Natural killer cell treated with Interleukin-12 subunit alpha and Interleukin-12 subunit beta and Interleukin-15 and Interleukin-18, amount 100 ng/mL, for 72 hours (primary cell): ENCODE results near the gene CETP. TPM values are rescaled to one million over a fixed set of nuclear protein-coding genes. Genes with fewer than 3 reads are reported as not detected.
"Not testable (repeated sequence)": the region's sequence is repeated elsewhere in the genome, so short reads cannot be mapped to it uniquely, and the experiment has no call there.

Experiments used
- ATAC-seq, 2 donors: fragments of 150-1000 bp; cut with Tn5 transposase in 1 of 2; sonication (Bioruptor Pico), chemical (Tn5 transposase) in 1 of 2; 2 replicates each; pipeline ENCODE4 v1.10.0; 2021
- DNase-seq: peaks from one replicate; pipeline ENCODE4 v3.0.0; 2022; ENCODE audit warnings: low spot score
- H3K27ac Mint-ChIP-seq, 2 donors: 1 replicate in 1 of 2; 2 replicates in 1 of 2; pipeline ENCODE4 v1.8.0; 2022; ENCODE audit warnings: mixed read lengths in 2 of 2, mild to moderate bottlenecking in 1 of 2, moderate library complexity in 1 of 2
- H3K27me3 Mint-ChIP-seq, 2 donors: 1 replicate in 1 of 2; 2 replicates in 1 of 2; pipeline ENCODE4 v1.8.0; 2022; ENCODE audit warnings: mixed read lengths in 2 of 2
- H3K36me3 Mint-ChIP-seq: one replicate; pipeline ENCODE4 v1.8.0; 2022; ENCODE audit warnings: mixed read lengths
- H3K4me1 Mint-ChIP-seq, 2 donors: 1 replicate in 1 of 2; 2 replicates in 1 of 2; pipeline ENCODE4 v1.8.0; 2022; ENCODE audit warnings: low read depth in 2 of 2, mixed read lengths in 2 of 2, mild to moderate bottlenecking in 1 of 2
- H3K4me3 Mint-ChIP-seq: one replicate; pipeline ENCODE4 v1.8.0; 2022; ENCODE audit warnings: mixed read lengths
- H3K9me3 Mint-ChIP-seq: 2 replicates; pipeline ENCODE4 v1.8.0; 2022; ENCODE audit warnings: mixed read lengths
- total RNA-seq, 2 donors: library from RNA; stranded (reverse); gene quantifications; one replicate each; pipeline ENCODE4 v1.2.3, GENCODE V29; 2022

The CETP gene
- total RNA-seq, 2 donors from 2014 or later: not detected

GRCh38 chr16:56973294-56973689 lies 11.5 kb downstream of the CETP start:
- DNase-seq (peak; percentile 41), ATAC-seq (no peak)
- Mint-ChIP-seq H3K4me1 (peaks cover 4 to 5% of the 10 kb centered on the region in 2 donors), H3K36me3 (no peaks in the 10 kb centered on the region), H3K4me3 (no peak overlapping the region), H3K27ac (no peak overlapping the region), H3K9me3 (no peaks in the 10 kb centered on the region), H3K27me3 (peaks cover 0 to 7% of the 10 kb centered on the region in 2 donors)

- H3K4me1 Mint-ChIP-seq, H3K9me3 Mint-ChIP-seq, H3K27ac Mint-ChIP-seq, ATAC-seq, H3K4me3 Mint-ChIP-seq, H3K27me3 Mint-ChIP-seq, H3K36me3 Mint-ChIP-seq: not testable (repeated sequence)
- peak; percentile 5 for DNase-seq
Observed at GRCh38 chr16:56973899-56974298, 12.1 kb downstream of the CETP start.

- Mint-ChIP-seq H3K4me3 (no peak overlapping the region), H3K9me3 (no peaks in the 10 kb centered on the region), H3K36me3 (no peaks in the 10 kb centered on the region), H3K4me1 (peaks cover 4 to 5% of the 10 kb centered on the region in 2 donors), H3K27me3 (peaks cover 0 to 7% of the 10 kb centered on the region in 2 donors), H3K27ac (no peak overlapping the region)
- no peak for ATAC-seq
- DNase-seq: peak; percentile 26
Observed at GRCh38 chr16:56974549-56975300, 13.0 kb downstream of the CETP start.

- peak; percentile 31 for DNase-seq
- H3K4me1 Mint-ChIP-seq: peaks cover 5 to 6% of the 10 kb centered on the region in 2 donors
- no peak for ATAC-seq
- H3K27ac Mint-ChIP-seq: no peak overlapping the region
- no peak overlapping the region for H3K4me3 Mint-ChIP-seq
- no peaks in the 10 kb centered on the region for H3K9me3 Mint-ChIP-seq
- no peaks in the 10 kb centered on the region for H3K36me3 Mint-ChIP-seq
- H3K27me3 Mint-ChIP-seq: peaks cover 0 to 7% of the 10 kb centered on the region in 2 donors
Observed at GRCh38 chr16:56975714-56976113, 14.0 kb downstream of the CETP start.

GRCh38 chr16:56977216-56977615 lies 15.5 kb downstream of the CETP start:
- peak; percentile 22 for DNase-seq
- no peak overlapping the region for H3K27ac Mint-ChIP-seq

GRCh38 chr16:56977823-56978430 lies 16.2 kb downstream of the CETP start:
- DNase-seq (peak; percentile 26), ATAC-seq (no peak)
- peaks cover 13 to 16% of the 10 kb centered on the region in 2 donors for H3K4me1 Mint-ChIP-seq

More at GRCh38 chr16:56977216-56977615, 15.5 kb downstream of the CETP start:
- ATAC-seq: no peak
- peaks cover 13 to 16% of the 10 kb centered on the region in 2 donors for H3K4me1 Mint-ChIP-seq
- H3K36me3 Mint-ChIP-seq: no peaks in the 10 kb centered on the region
- peaks cover 0 to 7% of the 10 kb centered on the region in 2 donors for H3K27me3 Mint-ChIP-seq
- H3K4me3 Mint-ChIP-seq: no peak overlapping the region
- no peaks in the 10 kb centered on the region for H3K9me3 Mint-ChIP-seq

GRCh38 chr16:56980201-56980535 lies 18.4 kb downstream of the CETP start:
- ATAC-seq (no peak), DNase-seq (peak; percentile 25)
- H3K9me3 Mint-ChIP-seq: no peaks in the 10 kb centered on the region
- H3K27ac Mint-ChIP-seq: no peak overlapping the region
- H3K4me3 Mint-ChIP-seq: no peak overlapping the region
- H3K27me3 Mint-ChIP-seq: peaks cover 0 to 7% of the 10 kb centered on the region in 2 donors
- peaks cover 5% of the 10 kb centered on the region for H3K36me3 Mint-ChIP-seq
- peaks cover 16 to 21% of the 10 kb centered on the region in 2 donors for H3K4me1 Mint-ChIP-seq

More at GRCh38 chr16:56977823-56978430, 16.2 kb downstream of the CETP start:
- no peaks in the 10 kb centered on the region for H3K9me3 Mint-ChIP-seq
- no peaks in the 10 kb centered on the region for H3K36me3 Mint-ChIP-seq
- H3K27me3 Mint-ChIP-seq: peaks cover 0 to 7% of the 10 kb centered on the region in 2 donors
- H3K27ac Mint-ChIP-seq: no peak overlapping the region
- no peak overlapping the region for H3K4me3 Mint-ChIP-seq

GRCh38 chr16:56980792-56981724 lies 19.3 kb downstream of the CETP start:
- Mint-ChIP-seq H3K9me3 (no peaks in the 10 kb centered on the region), H3K27ac (peak overlapping the region in 1 of 2 donors; percentile 68), H3K4me3 (no peak overlapping the region), H3K36me3 (peaks cover 5% of the 10 kb centered on the region), H3K27me3 (peaks cover 0 to 7% of the 10 kb centered on the region in 2 donors), H3K4me1 (peaks cover 16 to 24% of the 10 kb centered on the region in 2 donors)
- DNase-seq: peak; percentile 32
- ATAC-seq: no peak

- H3K27me3 Mint-ChIP-seq: peaks cover 0 to under 1% of the 10 kb centered on the region in 2 donors
- DNase-seq: peak; percentile 12
- H3K4me3 Mint-ChIP-seq: no peak overlapping the region
- H3K4me1 Mint-ChIP-seq: peaks cover 18 to 23% of the 10 kb centered on the region in 2 donors
- H3K27ac Mint-ChIP-seq: no peak overlapping the region
- peaks cover 5% of the 10 kb centered on the region for H3K36me3 Mint-ChIP-seq
- H3K9me3 Mint-ChIP-seq: no peaks in the 10 kb centered on the region
- no peak for ATAC-seq
Observed at GRCh38 chr16:56981729-56982271, 20.1 kb downstream of the CETP start.

GRCh38 chr16:56982695-56983094 lies 20.9 kb downstream of the CETP start:
- peaks cover 22 to 29% of the 10 kb centered on the region in 2 donors for H3K4me1 Mint-ChIP-seq
- H3K36me3 Mint-ChIP-seq: peaks cover 5% of the 10 kb centered on the region
- H3K27ac Mint-ChIP-seq: peak overlapping the region in 1 of 2 donors; percentile 47
- peak; percentile 40 for DNase-seq
- H3K9me3 Mint-ChIP-seq: no peaks in the 10 kb centered on the region
- no peak for ATAC-seq
- no peaks in the 10 kb centered on the region for H3K27me3 Mint-ChIP-seq
- H3K4me3 Mint-ChIP-seq: no peak overlapping the region

GRCh38 chr16:56983211-56983751 lies 21.5 kb downstream of the CETP start:
- DNase-seq (peak; percentile 51), ATAC-seq (peak in 1 of 2 donors; percentile 36)
- Mint-ChIP-seq H3K36me3 (peaks cover 5% of the 10 kb centered on the region), H3K27ac (peak overlapping the region in 1 of 2 donors; percentile 47), H3K9me3 (no peaks in the 10 kb centered on the region), H3K4me1 (peaks cover 28 to 35% of the 10 kb centered on the region in 2 donors), H3K27me3 (no peaks in the 10 kb centered on the region), H3K4me3 (no peak overlapping the region)

GRCh38 chr16:56984639-56985038 lies 22.9 kb downstream of the CETP start:
- H3K27ac Mint-ChIP-seq: peak overlapping the region; percentile 19 to 59
- H3K4me1 Mint-ChIP-seq: peaks cover 40 to 43% of the 10 kb centered on the region in 2 donors
- H3K36me3 Mint-ChIP-seq: peaks cover 5% of the 10 kb centered on the region
- no peaks in the 10 kb centered on the region for H3K9me3 Mint-ChIP-seq
- no peak for ATAC-seq
- DNase-seq: peak; percentile 41
- no peaks in the 10 kb centered on the region for H3K27me3 Mint-ChIP-seq
- no peak overlapping the region for H3K4me3 Mint-ChIP-seq
